DND-41 (cell line): ENCODE measurements around the gene AKT3.

ENCODE experiments used
- EZH2 ChIP-seq: IDR thresholded peaks from 3 replicates; pipeline ENCODE4 v1.6.1; 2012; ENCODE audit warnings: borderline replicate concordance, low read depth, mild to moderate bottlenecking, moderate library complexity, low read length, inconsistent platforms; ENCODE audit not compliant: severe bottlenecking
- TF ChIP-seq, protein P1 (sequence below): IDR thresholded peaks from 2 replicates; pipeline ENCODE4 v1.5.1; 2012; ENCODE audit warnings: borderline replicate concordance, low read length, moderate library complexity, mild to moderate bottlenecking; ENCODE audit not compliant: poor library complexity, severe bottlenecking; ENCODE audit errors: extremely low read depth

DNA sequence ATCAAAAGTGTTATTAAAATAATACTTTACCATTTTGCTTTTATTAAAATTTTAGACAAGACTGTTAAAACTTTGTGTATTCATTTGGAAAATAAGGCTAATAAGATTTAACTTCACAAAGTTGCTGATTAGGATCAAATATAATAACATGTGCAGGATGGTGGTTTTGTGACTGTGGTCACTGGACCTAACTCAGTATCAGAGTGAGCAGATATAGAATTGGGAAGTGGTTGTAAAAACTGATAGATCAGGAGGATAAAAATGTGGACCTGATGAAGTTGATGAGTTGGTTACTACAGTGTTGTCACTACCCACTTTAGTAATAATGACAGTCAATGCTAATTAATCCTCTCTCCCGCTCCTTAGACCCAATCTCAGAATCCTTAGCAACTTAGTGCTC lies 186.4 kb downstream of the AKT3 start:
- TF ChIP-seq, protein P1, sequence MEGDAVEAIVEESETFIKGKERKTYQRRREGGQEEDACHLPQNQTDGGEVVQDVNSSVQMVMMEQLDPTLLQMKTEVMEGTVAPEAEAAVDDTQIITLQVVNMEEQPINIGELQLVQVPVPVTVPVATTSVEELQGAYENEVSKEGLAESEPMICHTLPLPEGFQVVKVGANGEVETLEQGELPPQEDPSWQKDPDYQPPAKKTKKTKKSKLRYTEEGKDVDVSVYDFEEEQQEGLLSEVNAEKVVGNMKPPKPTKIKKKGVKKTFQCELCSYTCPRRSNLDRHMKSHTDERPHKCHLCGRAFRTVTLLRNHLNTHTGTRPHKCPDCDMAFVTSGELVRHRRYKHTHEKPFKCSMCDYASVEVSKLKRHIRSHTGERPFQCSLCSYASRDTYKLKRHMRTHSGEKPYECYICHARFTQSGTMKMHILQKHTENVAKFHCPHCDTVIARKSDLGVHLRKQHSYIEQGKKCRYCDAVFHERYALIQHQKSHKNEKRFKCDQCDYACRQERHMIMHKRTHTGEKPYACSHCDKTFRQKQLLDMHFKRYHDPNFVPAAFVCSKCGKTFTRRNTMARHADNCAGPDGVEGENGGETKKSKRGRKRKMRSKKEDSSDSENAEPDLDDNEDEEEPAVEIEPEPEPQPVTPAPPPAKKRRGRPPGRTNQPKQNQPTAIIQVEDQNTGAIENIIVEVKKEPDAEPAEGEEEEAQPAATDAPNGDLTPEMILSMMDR, result no peak
- TF ChIP-seq EZH2, result no peak
